ENCODE measurements around the gene GIPC3. TPM values are rescaled to one million over a fixed set of nuclear protein-coding genes. Genes with fewer than 3 reads are reported as not detected.
A peak's percentile ranks its signal among the peaks of the same experiment; 100 is the strongest.
"Not testable (repeated sequence)": the region's sequence is repeated elsewhere in the genome, so short reads cannot be mapped to it uniquely, and the experiment has no call there.

The GIPC3 gene
- total RNA-seq, 1 experiment from 2014 or later, result not detected

DNA sequence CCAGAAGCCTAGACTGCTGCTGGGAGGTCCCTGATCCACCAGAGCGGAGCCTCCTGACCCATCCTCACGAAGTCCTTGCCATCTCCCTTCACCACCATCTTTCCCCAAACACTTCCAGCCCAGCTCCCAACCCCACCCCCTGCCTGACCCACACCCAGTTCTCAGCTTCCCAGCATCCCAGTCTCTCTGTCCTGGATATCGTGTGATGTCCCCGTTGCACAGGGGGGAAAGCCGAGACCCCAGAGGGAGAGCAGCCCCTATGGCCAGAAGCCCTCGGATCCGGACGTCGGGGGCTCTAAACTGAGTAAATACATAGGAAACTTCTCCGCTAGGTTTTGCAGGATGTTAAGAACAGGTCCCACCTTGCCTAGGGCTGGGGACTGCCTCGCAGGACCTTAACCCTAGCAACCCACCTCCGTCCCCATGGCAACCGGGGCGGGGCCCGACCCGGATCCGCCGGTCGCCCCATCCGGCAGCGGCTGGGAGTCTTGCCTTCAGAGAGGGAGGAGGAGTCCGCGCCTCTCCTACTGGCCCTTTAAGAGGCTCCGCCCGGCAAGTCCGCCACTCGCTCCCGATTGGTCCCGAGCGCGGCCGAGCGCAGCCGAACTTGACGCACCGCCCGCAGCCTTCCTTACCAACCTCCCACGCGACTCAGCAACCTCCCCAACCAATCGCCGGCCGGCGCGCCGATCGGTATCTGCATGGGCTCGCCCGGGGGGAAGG is 13.0 kb upstream of the GIPC3 start:
- DNase-seq, result peak; percentile 98
- Histone ChIP-seq H3K4me3 (peak overlapping the region; percentile 49), H3K27me3 (no peaks in the 10 kb centered on the region), H3K36me3 (no peaks in the 10 kb centered on the region), H3K9me3 (no peaks in the 10 kb centered on the region)

DNA sequence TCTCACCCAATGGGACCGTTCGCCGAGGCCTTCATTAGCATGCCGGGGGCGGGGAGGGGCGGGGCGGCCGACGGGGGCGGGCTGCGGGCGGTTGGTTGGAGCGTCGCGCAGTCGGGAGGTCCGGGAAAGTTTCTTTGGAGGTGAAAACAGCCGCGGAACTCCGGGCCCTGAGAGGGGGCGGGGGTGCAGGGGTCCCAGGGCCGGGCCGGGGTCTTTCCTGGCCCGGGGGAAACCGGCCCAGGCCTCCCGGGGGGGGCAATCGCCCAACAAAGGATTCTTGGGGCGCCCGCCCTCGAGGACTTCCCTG is 12.5 kb upstream of the GIPC3 start, which contains the start of gene HMG20B:
HMG20B (plus strand) TSS at position 90 of the 307 bp plus-strand sequence. CDS start 366 bp downstream, outside the sequence.
- DNase-seq, result no peak
- no peaks in the 10 kb centered on the region for H3K36me3 ChIP-seq
- H3K4me3 ChIP-seq, result peak within 1 kb of the TSS; percentile 75
- H3K27me3 ChIP-seq, result no peaks in the 10 kb centered on the region
- H3K9me3 ChIP-seq, result no peaks in the 10 kb centered on the region

DNA sequence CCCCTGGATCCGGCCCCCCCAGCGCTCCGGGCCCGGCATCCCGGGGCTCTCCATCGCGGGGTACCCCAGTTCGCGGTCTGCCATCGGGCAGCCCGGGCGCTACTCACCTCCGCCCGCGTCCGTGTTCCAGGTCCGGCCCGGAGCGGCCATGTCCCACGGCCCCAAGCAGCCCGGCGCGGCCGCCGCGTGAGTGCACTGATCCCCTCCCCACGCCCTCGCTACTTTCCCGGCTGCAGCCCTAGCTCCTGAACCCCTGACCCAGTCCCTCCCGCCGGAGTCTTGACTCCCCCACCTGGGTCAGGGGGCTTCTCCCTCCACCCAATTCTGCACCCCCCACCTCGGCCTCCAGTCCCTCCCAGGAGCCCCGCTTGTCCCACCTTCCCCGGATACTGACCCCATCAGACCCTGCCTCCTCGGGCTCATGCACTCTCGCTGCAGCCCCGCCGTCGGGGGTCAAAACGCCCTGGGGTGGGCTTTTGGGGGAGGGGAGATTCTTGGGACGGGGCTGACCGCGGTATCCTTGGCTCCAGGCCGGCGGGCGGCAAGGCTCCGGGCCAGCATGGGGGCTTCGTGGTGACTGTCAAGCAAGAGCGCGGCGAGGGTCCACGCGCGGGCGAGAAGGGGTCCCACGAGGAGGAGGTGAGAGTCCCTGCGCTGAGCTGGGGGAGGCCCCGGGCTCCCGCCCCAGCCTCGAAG is 12.0 kb upstream of the GIPC3 start:
- H3K36me3 ChIP-seq, result no peaks in the 10 kb centered on the region
- H3K9me3 ChIP-seq, result no peaks in the 10 kb centered on the region
- peak overlapping the region; percentile 75 for H3K4me3 ChIP-seq
- H3K27me3 ChIP-seq, result no peaks in the 10 kb centered on the region
- DNase-seq, result no peak

DNA sequence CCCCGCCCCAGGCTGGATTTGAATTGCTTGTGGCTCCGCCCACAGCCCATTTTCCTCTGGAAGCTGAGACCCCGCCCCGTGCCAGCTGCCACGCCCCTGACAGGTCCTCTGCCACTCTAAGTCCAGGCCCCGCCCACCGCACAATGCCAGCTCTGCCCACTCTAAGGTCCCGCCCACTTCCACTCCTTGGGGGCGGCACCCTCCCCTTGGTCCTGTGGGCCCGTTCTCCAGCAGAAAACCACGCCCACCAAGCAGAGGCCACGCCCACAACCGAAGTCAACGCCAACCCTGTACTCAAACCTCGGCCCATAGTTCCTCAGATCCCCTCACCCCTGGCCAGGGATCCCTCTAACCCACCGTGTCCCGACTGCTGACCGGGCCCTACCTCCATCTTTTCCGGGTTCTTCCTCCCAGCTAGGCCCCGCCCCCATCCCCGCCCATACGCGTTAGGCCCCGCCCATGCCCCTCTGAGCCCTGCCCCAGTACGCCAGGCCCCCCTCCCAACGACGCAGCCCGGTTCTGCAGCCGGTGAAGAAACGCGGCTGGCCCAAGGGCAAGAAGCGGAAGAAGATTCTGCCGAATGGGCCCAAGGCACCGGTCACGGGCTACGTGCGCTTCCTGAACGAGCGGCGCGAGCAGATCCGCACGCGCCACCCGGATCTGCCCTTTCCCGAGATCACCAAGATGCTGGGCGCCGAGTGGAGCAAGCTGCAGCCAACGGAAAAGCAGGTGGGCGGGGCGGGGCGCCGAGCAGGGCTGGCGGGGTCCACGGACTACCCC is 11.2 kb upstream of the GIPC3 start:
- DNase-seq, result peak; percentile 88
- Histone ChIP-seq H3K36me3 (no peaks in the 10 kb centered on the region), H3K4me3 (peak overlapping the region; percentile 75), H3K27me3 (no peaks in the 10 kb centered on the region), H3K9me3 (no peaks in the 10 kb centered on the region)

DNA sequence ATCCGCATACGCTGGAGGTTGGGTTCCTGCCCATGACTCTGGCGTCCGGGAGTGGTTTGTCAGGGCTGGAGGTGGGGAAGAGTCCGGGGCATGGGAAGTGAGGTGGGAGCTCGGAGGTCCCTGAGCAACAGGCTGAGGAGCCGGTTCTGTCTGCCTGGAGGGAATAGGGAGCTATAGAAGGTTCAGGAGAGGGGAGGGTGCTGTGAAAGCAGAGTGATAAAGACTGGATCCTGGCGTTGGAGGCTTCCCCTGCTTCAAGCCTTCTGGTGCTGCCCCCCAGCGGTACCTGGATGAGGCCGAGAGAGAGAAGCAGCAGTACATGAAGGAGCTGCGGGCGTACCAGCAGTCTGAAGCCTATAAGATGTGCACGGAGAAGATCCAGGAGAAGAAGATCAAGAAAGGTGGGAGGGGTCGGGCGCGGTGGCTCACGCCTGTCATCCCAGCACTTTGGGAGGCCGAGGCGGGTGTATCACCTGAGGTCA is 10.0 kb upstream of the GIPC3 start:
- Histone ChIP-seq H3K4me3 (no peak overlapping the region), H3K9me3 (no peaks in the 10 kb centered on the region), H3K36me3 (no peaks in the 10 kb centered on the region), H3K27me3 (no peaks in the 10 kb centered on the region)
- DNase-seq, result no peak

DNA sequence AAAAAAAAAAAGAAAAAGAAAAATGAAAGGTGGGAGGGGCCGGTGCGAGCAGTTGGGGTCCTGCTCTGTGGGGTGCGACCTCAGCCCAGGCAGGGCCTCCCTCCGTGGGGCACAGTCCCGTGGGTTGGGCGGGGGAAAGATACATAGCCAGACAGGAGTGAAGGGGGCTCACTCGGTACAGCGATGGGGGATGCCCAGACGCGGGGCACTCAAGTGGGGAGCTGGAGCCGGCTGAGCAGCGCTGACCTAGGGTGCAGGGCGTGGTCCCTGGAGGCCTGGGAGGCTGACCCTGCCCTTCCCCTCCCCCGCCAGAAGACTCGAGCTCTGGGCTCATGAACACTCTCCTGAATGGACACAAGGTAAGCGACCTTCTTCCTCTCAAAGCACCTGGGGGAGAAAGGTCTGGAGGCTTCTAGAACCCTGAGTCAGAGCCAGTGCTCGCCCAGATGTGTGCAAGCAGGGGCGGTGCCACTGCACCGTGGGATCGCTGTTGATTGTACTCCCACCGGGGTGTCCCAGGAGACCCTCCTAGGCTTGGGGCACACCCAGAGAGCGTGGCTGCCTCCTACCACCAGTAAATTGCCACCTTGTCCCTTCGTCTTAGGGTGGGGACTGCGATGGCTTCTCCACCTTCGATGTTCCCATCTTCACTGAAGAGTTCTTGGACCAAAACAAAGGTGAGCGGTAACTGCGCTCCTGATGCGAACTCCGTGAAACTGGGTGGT is 9.2 kb upstream of the GIPC3 start:
- Histone ChIP-seq H3K4me3 (no peak overlapping the region), H3K9me3 (no peaks in the 10 kb centered on the region), H3K27me3 (no peaks in the 10 kb centered on the region), H3K36me3 (no peaks in the 10 kb centered on the region)
- DNase-seq, result no peak

DNA sequence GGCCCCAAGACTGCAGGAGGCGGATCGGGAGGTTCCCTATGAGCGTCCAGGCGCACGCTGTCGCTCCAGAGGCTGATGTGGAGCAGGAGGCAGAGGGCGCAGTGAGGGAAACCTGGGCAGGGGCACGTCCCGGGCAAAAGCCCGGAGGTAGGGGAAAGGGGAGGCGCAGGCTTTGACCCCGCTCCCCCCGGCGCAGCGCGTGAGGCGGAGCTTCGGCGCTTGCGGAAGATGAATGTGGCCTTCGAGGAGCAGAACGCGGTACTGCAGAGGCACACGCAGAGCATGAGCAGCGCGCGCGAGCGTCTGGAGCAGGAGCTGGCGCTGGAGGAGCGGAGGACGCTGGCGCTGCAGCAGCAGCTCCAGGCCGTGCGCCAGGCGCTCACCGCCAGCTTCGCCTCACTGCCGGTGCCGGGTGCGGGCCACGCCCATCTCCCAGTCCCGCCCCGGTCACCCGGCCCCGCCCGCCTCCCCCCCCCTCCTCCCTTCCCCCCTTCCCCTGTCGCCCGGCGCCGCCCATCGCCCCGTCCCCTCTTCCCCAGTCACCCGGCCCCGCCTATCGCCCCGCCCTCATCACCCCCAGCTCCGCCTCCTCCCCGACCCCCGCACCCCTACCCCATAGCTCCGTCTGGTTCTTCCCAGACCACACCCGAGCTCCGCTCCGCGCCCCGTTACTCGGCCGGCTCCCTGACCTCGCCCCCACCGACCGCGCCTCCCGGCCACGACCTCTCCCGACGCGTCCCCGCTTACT is 8.4 kb upstream of the GIPC3 start:
- Histone ChIP-seq H3K9me3 (no peaks in the 10 kb centered on the region), H3K27me3 (no peaks in the 10 kb centered on the region), H3K36me3 (no peaks in the 10 kb centered on the region), H3K4me3 (no peak overlapping the region)
- DNase-seq, result no peak

DNA sequence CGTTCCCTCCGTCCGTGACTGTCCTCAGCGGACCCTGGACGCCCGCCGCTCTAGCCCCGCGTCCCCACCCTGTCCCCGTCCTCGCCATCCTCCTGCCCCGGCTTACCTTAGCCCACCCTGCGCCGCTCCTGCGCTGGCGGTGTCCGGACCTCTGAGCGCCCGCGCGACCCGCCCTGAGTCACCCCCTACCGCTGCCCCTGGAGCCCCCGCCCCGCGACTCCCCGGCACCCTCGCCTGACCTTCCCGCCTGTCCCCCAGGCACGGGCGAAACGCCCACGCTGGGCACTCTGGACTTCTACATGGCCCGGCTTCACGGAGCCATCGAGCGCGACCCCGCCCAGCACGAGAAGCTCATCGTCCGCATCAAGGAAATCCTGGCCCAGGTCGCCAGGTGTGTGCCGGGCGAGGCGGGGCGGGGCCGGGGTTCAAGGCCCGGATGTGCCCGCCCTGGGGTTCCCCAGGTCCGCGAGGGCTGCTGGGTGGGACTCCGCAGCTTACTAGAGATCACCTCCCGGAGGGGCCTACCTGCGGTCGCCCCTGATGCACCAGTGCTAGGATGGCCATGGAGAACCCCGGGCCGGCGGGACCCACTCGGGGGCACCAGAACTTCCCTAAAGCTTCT is 7.4 kb upstream of the GIPC3 start:
- Histone ChIP-seq H3K9me3 (no peaks in the 10 kb centered on the region), H3K4me3 (no peak overlapping the region), H3K27me3 (no peaks in the 10 kb centered on the region), H3K36me3 (no peaks in the 10 kb centered on the region)
- no peak for DNase-seq

DNA sequence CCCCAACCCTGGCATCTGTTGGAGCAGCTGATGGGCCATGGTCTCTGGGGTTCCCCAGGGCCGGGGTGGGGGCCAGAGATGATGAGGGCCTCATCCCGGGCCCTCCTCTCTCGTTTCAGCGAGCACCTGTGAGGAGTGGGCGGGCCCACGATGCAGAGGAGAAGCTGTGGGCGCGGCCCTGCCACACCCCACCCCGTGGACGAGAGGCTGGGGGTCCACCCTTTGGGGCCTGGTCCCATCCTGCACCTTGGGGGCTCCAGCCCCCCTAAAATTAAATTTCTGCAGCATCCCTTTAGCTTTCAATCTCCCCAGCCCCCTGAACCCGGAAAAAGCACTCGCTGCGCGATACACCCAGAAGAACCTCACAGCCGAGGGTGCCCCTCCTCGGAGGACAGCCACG is 6.9 kb upstream of the GIPC3 start:
- DNase-seq, result no peak

DNA sequence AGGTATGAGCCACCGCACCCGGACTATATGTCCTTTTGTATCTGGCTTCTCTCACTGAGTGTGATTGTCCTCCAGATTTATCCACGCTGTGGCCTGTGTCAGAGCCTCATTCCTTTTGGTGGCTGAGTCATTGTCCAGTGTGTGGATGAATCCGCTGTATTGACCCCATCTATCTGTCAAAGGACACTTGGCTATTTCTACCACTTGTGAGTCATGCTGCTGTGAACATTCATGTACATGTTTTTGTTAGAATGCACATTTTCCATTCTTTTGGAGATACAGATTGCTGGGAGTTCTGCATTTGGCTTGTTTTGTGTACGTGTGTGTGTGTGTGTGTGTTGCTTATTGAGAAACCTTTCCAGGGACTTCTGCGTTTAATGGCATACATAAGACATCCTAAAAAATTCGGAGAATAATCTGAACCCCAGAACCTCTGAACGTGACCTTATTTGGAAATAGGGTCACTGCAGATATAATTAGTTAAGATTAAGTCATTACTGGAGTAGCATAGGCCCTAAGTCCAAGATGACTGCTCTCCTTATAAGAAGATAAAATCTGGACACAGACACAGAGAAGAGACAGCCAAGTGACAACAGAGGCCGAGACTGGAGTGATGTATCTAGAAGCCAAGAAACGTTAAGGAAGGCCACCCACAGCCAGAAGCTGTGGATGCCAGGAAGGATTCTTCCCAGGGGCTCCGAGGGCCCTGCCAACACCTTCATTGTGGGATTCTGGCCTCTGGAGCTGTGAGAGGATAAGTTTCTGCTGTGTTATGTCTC is 4.9 kb upstream of the GIPC3 start:
- no peaks in the 10 kb centered on the region for H3K36me3 ChIP-seq

More for the DNA sequence above, 6.9 kb upstream of the GIPC3 start:
- Histone ChIP-seq H3K27me3 (no peaks in the 10 kb centered on the region), H3K4me3 (no peak overlapping the region), H3K9me3 (no peaks in the 10 kb centered on the region), H3K36me3 (no peaks in the 10 kb centered on the region)

DNA sequence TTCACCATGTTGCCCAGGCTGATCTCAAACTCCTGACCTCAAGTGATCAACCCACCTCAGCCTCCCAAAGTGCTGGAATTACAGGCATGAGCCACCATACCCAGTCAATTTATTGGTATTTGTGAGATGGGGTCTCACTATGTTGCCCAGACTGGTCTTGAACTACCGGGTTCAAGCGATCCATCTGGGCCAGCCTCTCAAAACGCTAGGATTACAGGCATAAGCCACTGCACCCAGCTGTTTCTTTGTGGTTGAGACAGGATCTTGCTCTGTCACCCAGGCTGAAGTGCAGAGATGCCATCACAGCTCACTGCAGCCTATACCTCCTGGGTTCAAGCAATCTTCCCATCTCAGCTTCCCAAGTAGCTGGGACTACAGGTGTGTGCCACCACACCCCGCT is 3.5 kb upstream of the GIPC3 start:
- DNase-seq, H3K4me3 ChIP-seq, H3K36me3 ChIP-seq, H3K9me3 ChIP-seq, H3K27me3 ChIP-seq: not testable (repeated sequence)

More for the DNA sequence above, 4.9 kb upstream of the GIPC3 start:
- DNase-seq, result no peak
- H3K4me3 ChIP-seq, result no peak overlapping the region
- no peaks in the 10 kb centered on the region for H3K9me3 ChIP-seq
- H3K27me3 ChIP-seq, result no peaks in the 10 kb centered on the region

DNA sequence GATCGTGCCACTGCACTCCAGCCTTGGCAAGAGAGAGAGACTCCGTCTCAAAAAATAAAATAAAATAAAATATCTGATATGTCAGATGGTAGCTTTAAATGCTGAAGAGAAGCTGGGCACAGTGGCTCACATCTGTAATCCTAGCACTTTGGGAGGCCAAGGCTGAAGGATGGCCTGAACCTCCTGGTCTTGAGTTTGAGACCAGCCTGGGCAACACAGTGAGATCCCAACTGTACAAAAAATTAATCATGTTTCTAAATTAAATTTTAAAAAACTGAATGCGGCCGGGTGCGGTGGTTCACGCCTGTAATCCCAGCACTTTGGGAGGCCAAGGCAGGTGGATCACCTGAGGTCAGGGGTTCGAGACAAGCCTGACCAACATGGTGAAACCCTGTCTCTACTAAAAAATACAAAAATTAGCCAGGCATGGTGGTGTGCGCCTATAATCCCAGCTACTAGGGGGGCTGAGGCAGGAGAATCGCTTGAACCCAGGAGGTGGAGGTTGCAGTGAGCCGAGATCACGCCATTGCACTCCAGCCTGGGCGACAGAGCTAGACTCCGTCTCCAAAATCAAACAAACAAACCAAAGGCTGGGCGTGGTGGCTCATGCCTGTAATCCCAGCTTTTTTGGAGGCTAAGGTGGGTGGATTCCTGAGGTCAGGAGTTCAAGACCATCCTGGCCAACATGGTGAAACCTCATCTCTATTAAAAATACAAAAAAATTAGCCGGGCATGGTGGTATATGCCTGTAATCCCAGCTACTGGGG is 1.1 kb upstream of the GIPC3 start:
- DNase-seq, H3K4me3 ChIP-seq, H3K9me3 ChIP-seq, H3K36me3 ChIP-seq, H3K27me3 ChIP-seq: not testable (repeated sequence)

DNA sequence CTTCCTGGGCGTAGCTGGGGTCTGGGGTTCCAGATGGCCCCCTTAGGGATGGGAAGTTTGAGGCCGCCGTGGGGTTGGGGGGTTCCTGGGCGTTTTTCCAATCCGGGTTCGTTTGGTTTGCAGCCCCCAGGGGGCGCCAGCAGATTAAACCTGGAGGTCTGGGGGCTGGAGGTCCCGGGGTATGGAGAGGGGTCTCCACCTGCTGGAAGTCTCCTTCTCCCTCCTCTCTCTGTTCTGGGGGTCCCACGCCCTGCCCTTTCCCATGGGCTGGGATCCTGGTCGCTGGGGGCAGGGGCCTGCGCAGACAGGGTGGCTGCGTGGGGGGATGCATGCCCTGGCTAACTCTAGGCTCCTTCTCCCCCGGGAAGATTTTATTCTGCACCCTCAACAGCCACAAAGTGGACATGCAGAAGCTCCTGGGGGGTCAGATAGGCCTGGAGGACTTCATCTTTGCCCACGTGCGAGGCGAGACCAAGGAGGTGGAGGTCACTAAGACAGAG is 899 bp downstream of the GIPC3 start:
- Histone ChIP-seq H3K27me3 (0 out of 2 replicates have a peak, but pooled peaks cover 4% of the 10 kb centered on the region), H3K4me3 (no peak overlapping the region), H3K36me3 (no peaks in the 10 kb centered on the region), H3K9me3 (no peaks in the 10 kb centered on the region)
- DNase-seq, result no peak

DNA sequence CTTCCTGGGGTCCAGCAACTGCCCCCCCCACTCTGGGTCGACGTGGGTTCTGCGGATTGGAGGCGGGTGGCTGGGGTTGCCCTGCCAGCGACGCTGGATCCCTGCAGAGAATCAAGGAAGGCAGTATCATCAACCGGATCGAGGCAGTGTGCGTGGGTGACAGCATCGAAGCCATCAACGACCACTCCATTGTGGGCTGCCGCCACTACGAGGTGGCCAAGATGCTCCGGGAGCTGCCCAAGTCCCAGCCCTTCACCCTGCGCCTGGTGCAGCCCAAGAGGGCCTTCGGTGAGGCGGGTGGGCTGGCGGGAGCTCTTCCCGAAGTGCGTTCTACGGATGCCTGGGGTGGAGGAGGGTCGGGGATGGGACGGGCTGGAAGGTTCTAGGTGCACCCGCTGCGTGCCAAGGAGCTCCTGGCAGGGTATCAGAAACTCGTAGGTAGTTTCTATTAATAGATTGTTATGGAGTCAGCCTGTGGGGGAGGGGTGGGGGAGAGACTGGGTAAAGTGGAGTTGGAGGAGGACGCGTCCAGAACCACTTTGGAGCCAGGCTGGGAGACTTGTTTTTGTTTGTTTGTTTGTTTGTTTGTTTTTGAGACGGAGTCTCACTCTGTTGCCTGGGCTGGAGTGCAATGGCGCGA is 1.5 kb downstream of the GIPC3 start:
- no peaks in the 10 kb centered on the region for H3K9me3 ChIP-seq
- H3K36me3 ChIP-seq, result no peaks in the 10 kb centered on the region
- H3K27me3 ChIP-seq, result 0 out of 2 replicates have a peak, but pooled peaks cover 4% of the 10 kb centered on the region
- H3K4me3 ChIP-seq, result no peak overlapping the region
- no peak for DNase-seq

All from MG63 (cell line).